GM12875 (cell line): ENCODE measurements around the gene AHSG.

Source experiments
- H3K4me3 ChIP-seq: one replicate; pipeline ENCODE4 v1.5.1; 2011; ENCODE audit warnings: low read depth, low read length, control low read depth
- CTCF ChIP-seq: IDR thresholded peaks from 2 replicates; pipeline ENCODE4 v1.5.1; 2011; ENCODE audit warnings: low read depth, mild to moderate bottlenecking, control low read depth, inconsistent platforms, low read length, moderate library complexity, borderline replicate concordance; ENCODE audit not compliant: insufficient read depth

Gene AHSG

GRCh38 chr3:186619787-186620212, 6.9 kb downstream of the AHSG start:
- H3K4me3 ChIP-seq = no peak overlapping the region
- TF ChIP-seq CTCF = no peak

- no peak overlapping the region for H3K4me3 ChIP-seq
- TF ChIP-seq CTCF = no peak
These were observed 7.6 kb downstream of the AHSG start for GRCh38 chr3:186620213-186621092.

- H3K4me3 ChIP-seq = no peak overlapping the region
- no peak for TF ChIP-seq CTCF
These were observed 9.2 kb downstream of the AHSG start for GRCh38 chr3:186621894-186622650.

- no peak overlapping the region for H3K4me3 ChIP-seq
- TF ChIP-seq CTCF = no peak
These were observed 9.9 kb downstream of the AHSG start for GRCh38 chr3:186622651-186623310.

GRCh38 chr3:186624598-186624997, 11.7 kb downstream of the AHSG start:
- no peak overlapping the region for H3K4me3 ChIP-seq
- no peak for TF ChIP-seq CTCF

GRCh38 chr3:186625600-186626042, 12.8 kb downstream of the AHSG start:
- TF ChIP-seq CTCF = no peak
- no peak overlapping the region for H3K4me3 ChIP-seq
